A673 (cell line): ENCODE measurements around the gene RTKN2. TPM values are rescaled to one million over a fixed set of nuclear protein-coding genes. Genes with fewer than 3 reads are reported as not detected.

Experiments
- BruUV-seq: library from RNA; stranded (reverse); fragments of 400-500 nt; replicated peaks from 2 replicates; lab custom pipeline; 2021; lab: Mats Ljungman, UMichigan
- CTCF ChIA-PET: fragments of 300-600 bp; sonication (Branson Sonifier 250); formaldehyde crosslinking; loops from one replicate; lab custom pipeline; 2022; ENCODE audit warnings: antibody characterized with exemption; lab: Charles Lee
- POLR2A ChIA-PET: fragments of 300-600 bp; sonication (Branson Sonifier 250); formaldehyde crosslinking; loops from one replicate; lab custom pipeline; 2022; ENCODE audit warnings: antibody characterized with exemption; ENCODE audit not compliant: low non-redundant PET; lab: Charles Lee
- DNase-seq: peaks from one replicate; pipeline ENCODE4 v3.0.0-alpha.2; 2015; ENCODE audit warnings: low spot score
- H3K27ac ChIP-seq: fragments of 200-600 bp; sonication (generic); 2 replicates; pipeline ENCODE4 v1.5.1; 2016; ENCODE audit warnings: mixed run types, low read depth, mild to moderate bottlenecking, mixed read lengths, antibody characterized with exemption, low read length; ENCODE audit not compliant: poor library complexity, severe bottlenecking
- H3K27me3 ChIP-seq: fragments of 200-600 bp; sonication (generic); replicated peaks from 2 replicates; pipeline ENCODE4 v1.6.1; 2017; ENCODE audit warnings: mixed run types, low read depth, mild to moderate bottlenecking, mixed read lengths, antibody characterized with exemption, low read length; ENCODE audit not compliant: insufficient read depth, poor library complexity
- H3K36me3 ChIP-seq: fragments of 200-600 bp; sonication (generic); 2 replicates; pipeline ENCODE4 v1.6.1; 2016; ENCODE audit warnings: mixed run types, mild to moderate bottlenecking, mixed read lengths, antibody characterized with exemption, low read length; ENCODE audit not compliant: insufficient read depth, poor library complexity, severe bottlenecking
- H3K4me1 ChIP-seq: fragments of 200-600 bp; sonication (generic); 2 replicates; pipeline ENCODE4 v1.6.1; 2017; ENCODE audit warnings: mixed run types, mild to moderate bottlenecking, mixed read lengths, antibody characterized with exemption, low read length; ENCODE audit not compliant: insufficient read depth, poor library complexity, severe bottlenecking
- H3K4me3 ChIP-seq: fragments of 200-600 bp; sonication (generic); 2 replicates; pipeline ENCODE4 v1.5.1; 2016; ENCODE audit warnings: low read depth, mixed run types, mild to moderate bottlenecking, mixed read lengths, low read length; ENCODE audit not compliant: poor library complexity, severe bottlenecking
- H3K9me3 ChIP-seq: fragments of 200-600 bp; sonication (generic); 2 replicates; pipeline ENCODE4 v1.6.1; 2016; ENCODE audit warnings: mixed run types, low read depth, mild to moderate bottlenecking, mixed read lengths, antibody characterized with exemption, low read length; ENCODE audit not compliant: poor library complexity, severe bottlenecking
- CTCF ChIP-seq: fragments of 300-800, 200-600 bp; sonication (generic); conservative IDR thresholded peaks from 2 replicates; pipeline ENCODE4 v1.5.1; 2017; ENCODE audit warnings: low read depth, mild to moderate bottlenecking, antibody characterized with exemption, low read length, moderate library complexity, mixed read lengths
- EZH2 ChIP-seq: fragments of 200-600 bp; sonication (generic); IDR thresholded peaks from 2 replicates; pipeline ENCODE4 v1.6.1; 2017; ENCODE audit warnings: borderline replicate concordance, low read depth, mild to moderate bottlenecking, mixed read lengths, antibody characterized with exemption, low read length; ENCODE audit not compliant: poor library complexity, severe bottlenecking
- intact Hi-C: fragments of 100-400 bp; cut with micrococcal nuclease; formaldehyde crosslinking; loops from one replicate; pipeline ENCODE4 v1.10.0; 2022; ENCODE audit not compliant: unreplicated experiment
- total RNA-seq: library from RNA; stranded (reverse); gene quantifications from 2 replicates; pipeline ENCODE4 v1.2.3, GENCODE V29; 2021

The RTKN2 gene
- total RNA-seq, 1 experiment from 2014 or later: 22.3 TPM

GRCh38 chr10:62308101-62308500, 39.5 kb upstream of the RTKN2 start:
- CTCF ChIA-PET: no interaction called here
- no TSS peak for BruUV-seq
- POLR2A ChIA-PET: no interaction called here
- TF ChIP-seq CTCF (no peak), EZH2 (no peak)
- H3K27ac ChIP-seq: no peak overlapping the region
- no peaks in the 10 kb centered on the region for H3K4me1 ChIP-seq
- no peaks in the 10 kb centered on the region for H3K27me3 ChIP-seq
- H3K9me3 ChIP-seq: no peaks in the 10 kb centered on the region
- intact Hi-C loops: no loop called here
- no peak overlapping the region for H3K4me3 ChIP-seq
- no peaks in the 10 kb centered on the region for H3K36me3 ChIP-seq
- no peak for DNase-seq

GRCh38 chr10:62307635-62308034, 39.0 kb upstream of the RTKN2 start:
- BruUV-seq: no TSS peak
- POLR2A ChIA-PET: no interaction called here

DNA sequence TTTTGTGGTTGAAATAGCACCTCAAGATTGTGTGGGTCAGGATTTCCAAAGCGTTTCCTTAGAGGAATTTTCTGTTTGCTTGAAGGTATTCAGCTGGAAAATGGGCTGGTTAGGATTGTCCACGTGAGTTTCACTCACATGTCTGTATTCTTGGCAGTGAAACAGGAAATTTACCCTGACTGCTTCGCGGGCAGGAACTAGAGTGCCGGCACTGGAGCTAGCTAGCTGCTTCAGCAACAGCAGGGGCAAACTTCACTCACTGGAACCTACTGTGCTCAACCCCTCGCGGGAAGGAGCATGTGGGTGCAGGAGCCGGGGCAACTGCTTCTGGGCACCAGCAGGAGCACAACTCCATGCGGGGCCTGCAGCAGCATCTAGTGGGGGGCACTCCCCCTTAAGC, 38.0 kb upstream of the RTKN2 start:
- H3K4me1 ChIP-seq: no peaks in the 10 kb centered on the region
- no peaks in the 10 kb centered on the region for H3K27me3 ChIP-seq
- H3K9me3 ChIP-seq: no peaks in the 10 kb centered on the region
- DNase-seq: no peak
- intact Hi-C loops: no loop called here
- TF ChIP-seq CTCF: no peak
- TF ChIP-seq EZH2: no peak
- CTCF ChIA-PET: no interaction called here
- H3K36me3 ChIP-seq: no peaks in the 10 kb centered on the region
- POLR2A ChIA-PET: no interaction called here
- BruUV-seq: no TSS peak
- no peak overlapping the region for H3K27ac ChIP-seq
- H3K4me3 ChIP-seq: no peak overlapping the region

More at GRCh38 chr10:62307635-62308034, 39.0 kb upstream of the RTKN2 start:
- Histone ChIP-seq H3K27me3 (no peaks in the 10 kb centered on the region), H3K4me3 (no peak overlapping the region), H3K9me3 (no peaks in the 10 kb centered on the region), H3K4me1 (no peaks in the 10 kb centered on the region), H3K36me3 (no peaks in the 10 kb centered on the region), H3K27ac (no peak overlapping the region)
- DNase-seq: no peak
- CTCF ChIA-PET: no interaction called here
- TF ChIP-seq EZH2 (no peak), CTCF (no peak)
- intact Hi-C loops: no loop called here
